HG03457 (cell line): ENCODE measurements around the gene DNMT1.

Experiments used
- ATAC-seq: cut with Tn5 transposase; IDR thresholded peaks from one replicate; pipeline ENCODE4 v1.9.1; 2021; ENCODE audit warnings: moderate number of reproducible peaks; ENCODE audit not compliant: unreplicated experiment

Gene DNMT1

DNA sequence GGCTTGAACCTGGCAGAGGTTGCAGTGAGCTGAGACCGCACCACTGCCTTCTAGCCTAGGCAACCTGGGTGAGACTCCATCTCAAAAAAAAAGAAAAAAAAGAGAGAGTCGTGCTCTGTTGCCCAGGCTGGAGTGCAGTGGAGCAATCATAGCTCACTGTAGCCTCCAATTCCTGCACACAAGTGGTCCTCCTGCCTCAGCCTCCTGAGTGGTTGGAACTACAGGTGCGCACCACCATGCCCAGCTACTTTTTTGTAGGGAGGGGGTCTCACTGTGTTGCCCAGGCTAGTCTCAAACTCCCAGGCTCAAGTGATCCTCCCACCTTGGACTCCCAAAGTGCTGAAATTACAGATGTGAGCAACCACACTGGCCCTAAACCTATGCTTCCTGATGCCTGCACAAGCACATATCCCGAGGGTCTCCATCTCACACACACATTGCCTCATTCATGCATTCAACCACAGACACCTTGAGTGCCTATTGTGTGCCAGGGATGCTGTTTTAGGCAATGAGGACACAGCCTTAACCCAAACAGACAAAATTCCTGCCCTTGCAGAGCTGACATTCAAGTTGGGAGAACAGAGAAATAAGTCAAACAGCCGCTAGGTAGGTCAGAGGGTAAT lies 94.5 kb downstream of the DNMT1 start:
- no peak for ATAC-seq

DNA sequence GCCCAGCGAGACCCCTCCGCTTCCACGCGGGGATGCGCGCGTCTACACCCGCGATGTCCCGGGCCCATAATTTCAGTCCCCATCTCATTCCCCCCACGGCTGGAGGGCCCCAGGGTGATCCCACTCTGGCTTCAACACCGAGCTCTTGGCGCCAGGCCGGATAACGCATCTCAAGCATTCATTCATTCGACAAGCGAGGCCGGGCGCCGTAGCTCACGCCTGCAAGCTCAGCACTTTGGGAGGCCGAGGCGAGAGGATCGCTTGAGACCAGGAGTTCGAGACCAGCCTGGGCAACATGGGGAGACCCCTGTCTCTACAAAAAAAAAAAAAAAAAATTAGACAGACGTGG lies 98.2 kb downstream of the DNMT1 start:
- ATAC-seq = no peak

- peak; percentile 39 for ATAC-seq
These were observed 98.7 kb downstream of the DNMT1 start for GRCh38 chr19:10095948-10096614.

DNA sequence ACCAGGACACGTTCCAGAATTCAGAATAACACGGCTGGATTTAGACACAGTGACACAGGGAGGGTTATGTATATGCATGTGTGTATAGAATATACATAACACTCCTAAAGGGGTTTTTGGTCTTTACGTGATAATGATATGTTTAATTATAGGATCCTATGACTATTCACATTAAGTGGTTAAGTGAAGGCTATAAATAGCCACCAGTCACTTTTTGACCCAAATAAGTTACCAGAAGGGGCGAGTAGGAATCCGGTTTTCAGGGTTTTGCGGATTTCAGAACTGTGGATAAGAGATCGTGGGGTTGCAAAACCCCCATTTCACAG lies 99.2 kb downstream of the DNMT1 start:
- no peak for ATAC-seq

- no peak for ATAC-seq
These were observed 101.2 kb downstream of the DNMT1 start for GRCh38 chr19:10093295-10094186.

DNA sequence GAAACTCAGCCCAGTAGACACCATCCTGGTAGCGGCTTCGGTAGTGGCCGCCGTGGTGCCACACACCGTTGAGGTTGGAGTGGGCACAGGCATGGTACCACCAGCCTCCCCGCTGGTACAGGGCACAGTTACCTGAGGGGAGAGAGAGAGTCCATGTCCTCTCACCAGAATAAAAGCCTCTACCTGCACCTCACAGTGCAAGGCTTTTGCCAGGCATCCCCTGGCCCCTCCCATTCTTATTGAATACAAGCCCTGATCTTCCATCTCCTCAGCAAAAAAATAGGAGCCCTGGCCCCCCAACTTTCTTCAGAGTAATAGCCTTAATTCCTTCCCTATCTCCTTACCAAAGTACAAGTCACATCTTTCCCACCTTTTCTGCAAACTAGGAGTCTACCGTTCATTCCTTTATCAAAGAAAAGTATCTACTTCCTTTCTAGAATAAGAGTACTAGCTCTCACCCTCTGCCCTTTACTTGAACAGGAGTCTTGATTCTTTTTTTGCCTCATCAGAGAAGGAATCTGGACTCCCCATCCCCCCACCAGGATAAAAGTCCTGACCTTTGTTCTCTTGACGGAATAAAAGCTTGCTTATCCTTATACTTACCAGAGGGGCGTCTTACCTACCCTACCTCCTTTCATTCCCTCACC lies 102.0 kb downstream of the DNMT1 start:
- ATAC-seq = no peak

GRCh38 chr19:10091895-10092641 lies 102.7 kb downstream of the DNMT1 start:
- ATAC-seq = no peak

DNA sequence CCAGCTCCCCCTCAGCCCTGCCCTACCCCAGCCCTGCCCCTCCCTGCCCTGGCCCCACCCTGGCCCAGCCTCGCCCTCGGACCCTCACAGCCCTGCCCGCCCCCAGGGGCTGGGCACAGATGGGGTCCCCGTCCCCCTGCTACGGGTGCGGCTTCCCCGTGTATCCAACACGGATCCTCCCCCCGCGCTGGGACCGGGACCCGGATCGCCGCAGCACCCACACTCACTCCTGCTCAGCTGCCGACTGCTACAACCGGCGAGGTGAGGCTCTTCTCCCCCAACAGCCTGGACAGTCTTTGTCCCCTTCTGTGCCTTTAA lies 103.4 kb downstream of the DNMT1 start:
- no peak for ATAC-seq

DNA sequence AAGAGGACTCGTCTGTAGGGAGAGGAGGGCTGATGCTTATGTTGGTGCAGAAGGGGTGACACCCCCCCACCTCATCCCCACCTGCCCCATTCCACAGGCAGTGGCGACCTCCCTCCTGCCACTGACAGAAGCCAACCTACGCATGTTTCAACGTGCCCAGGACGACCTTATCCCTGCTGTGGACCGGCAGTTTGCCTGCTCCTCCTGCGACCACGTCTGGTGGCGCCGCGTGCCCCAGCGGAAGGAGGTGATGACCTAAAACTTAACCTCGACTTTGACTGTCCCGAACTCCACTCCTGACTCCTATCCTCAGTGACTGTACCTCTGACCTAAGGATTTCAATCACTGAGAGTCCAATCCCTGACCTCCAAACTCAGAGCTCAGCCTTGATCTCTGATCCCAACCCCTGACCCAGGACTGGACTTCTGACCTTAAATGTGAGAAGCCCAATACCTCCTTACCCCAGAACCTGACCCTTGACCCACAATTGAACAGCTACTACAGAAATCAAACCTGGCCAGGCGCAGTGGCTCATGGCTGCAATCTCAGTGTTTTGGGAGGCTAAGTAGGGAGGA lies 104.9 kb downstream of the DNMT1 start:
- ATAC-seq = no peak

GRCh38 chr19:10088949-10089554 lies 105.7 kb downstream of the DNMT1 start:
- ATAC-seq = no peak

GRCh38 chr19:10087296-10088061 lies 107.3 kb downstream of the DNMT1 start:
- ATAC-seq = no peak

GRCh38 chr19:10086591-10087192 lies 108.1 kb downstream of the DNMT1 start:
- ATAC-seq = no peak

GRCh38 chr19:10085641-10086590 lies 108.8 kb downstream of the DNMT1 start, which contains the start of gene SHFL:
SHFL (plus strand) TSS chr19:10086317; CDS start chr19:10086428, 111 bp downstream.
- ATAC-seq = no peak

- ATAC-seq = no peak
These were observed 110.0 kb downstream of the DNMT1 start for GRCh38 chr19:10084803-10085202.

DNA sequence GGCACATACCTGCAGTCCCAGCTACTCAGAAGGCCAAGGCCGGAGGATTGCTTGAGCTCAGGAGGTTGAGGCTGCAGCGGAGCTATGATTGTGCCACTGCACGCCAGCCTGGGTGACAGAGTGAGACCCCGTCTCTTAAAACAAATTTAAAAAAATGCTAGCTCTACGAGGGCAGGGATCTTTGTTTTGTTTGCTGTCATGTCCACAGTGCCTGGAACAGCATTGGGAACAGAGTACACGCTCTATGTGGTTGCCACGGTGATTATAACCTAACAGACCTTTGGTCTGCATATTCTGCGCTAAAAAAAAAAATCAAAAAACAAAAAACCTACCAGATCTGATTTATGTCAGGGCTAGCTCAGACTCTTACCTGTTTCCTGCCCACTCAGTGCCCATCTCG lies 110.8 kb downstream of the DNMT1 start:
- ATAC-seq = no peak
